ENCODE measurements around the gene PMS1. TPM values are rescaled to one million over a fixed set of nuclear protein-coding genes. Genes with fewer than 3 reads are reported as not detected.

PMS1 gene
- total and polyA plus RNA-seq, 2 donors (not counting 3 experiments of a cell fraction or from before 2014, with no cell fraction given), result 6.6 to 27.8 TPM

GRCh38 chr2:189824694-189825396, 40.6 kb downstream of the PMS1 start:
- TF ChIP-seq MAX (IDR thresholded peaks at IDR 0.05; ENCODE audit: insufficient read depth, insufficient read length) (no peak), GATA2 (IDR thresholded peaks at IDR 0.05; ENCODE audit: insufficient read depth, insufficient read length, low read depth, low read length) (no peak), EZH2 (IDR thresholded peaks at IDR 0.05; ENCODE audit: borderline replicate concordance, low read depth, low read length, severe bottlenecking) (no peak), POLR2AphosphoS5 (IDR thresholded peaks at IDR 0.05; ENCODE audit: insufficient read depth, low read depth, low read length) (no peak), FOS (IDR thresholded peaks at IDR 0.05; ENCODE audit: borderline replicate concordance, insufficient read depth, low read length) (no peak), POLR2A (IDR thresholded peaks at IDR 0.05; ENCODE audit: low read depth, low read length) (no peak), MYC (IDR thresholded peaks at IDR 0.05; ENCODE audit: low read depth, low read length) (no peak), JUN (IDR thresholded peaks at IDR 0.05; ENCODE audit: borderline replicate concordance, insufficient read depth, insufficient read length, low read depth) (no peak)
- TF ChIP-seq, protein P1, sequence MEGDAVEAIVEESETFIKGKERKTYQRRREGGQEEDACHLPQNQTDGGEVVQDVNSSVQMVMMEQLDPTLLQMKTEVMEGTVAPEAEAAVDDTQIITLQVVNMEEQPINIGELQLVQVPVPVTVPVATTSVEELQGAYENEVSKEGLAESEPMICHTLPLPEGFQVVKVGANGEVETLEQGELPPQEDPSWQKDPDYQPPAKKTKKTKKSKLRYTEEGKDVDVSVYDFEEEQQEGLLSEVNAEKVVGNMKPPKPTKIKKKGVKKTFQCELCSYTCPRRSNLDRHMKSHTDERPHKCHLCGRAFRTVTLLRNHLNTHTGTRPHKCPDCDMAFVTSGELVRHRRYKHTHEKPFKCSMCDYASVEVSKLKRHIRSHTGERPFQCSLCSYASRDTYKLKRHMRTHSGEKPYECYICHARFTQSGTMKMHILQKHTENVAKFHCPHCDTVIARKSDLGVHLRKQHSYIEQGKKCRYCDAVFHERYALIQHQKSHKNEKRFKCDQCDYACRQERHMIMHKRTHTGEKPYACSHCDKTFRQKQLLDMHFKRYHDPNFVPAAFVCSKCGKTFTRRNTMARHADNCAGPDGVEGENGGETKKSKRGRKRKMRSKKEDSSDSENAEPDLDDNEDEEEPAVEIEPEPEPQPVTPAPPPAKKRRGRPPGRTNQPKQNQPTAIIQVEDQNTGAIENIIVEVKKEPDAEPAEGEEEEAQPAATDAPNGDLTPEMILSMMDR (IDR thresholded peaks at IDR 0.05; ENCODE audit: extremely low read depth in 1 of 2, insufficient read depth in 1 of 2, low read depth in 1 of 2, low read length in 2 of 2), result no peak
- Histone ChIP-seq H2AFZ (ENCODE audit: low read depth, low read length) (no peak overlapping the region), H3K79me2 (ENCODE audit: control insufficient read depth, insufficient read depth, low read length) (no peaks in the 10 kb centered on the region), H3K36me3 (ENCODE audit: control insufficient read depth in 2 of 2, extremely low read depth in 1 of 2, insufficient read depth in 2 of 2, low read length in 2 of 2) (peaks cover 0 to 4% of the 10 kb centered on the region in 2 experiments), H3K4me3 (replicated peaks in 1 of 3; ENCODE audit: insufficient read depth in 1 of 3, low read depth in 1 of 3, low read length in 3 of 3) (no peak overlapping the region), H3K9me1 (replicated peaks; ENCODE audit: control insufficient read depth, extremely low read depth, insufficient read depth, low read length) (no peaks in the 10 kb centered on the region), H4K20me1 (replicated peaks; ENCODE audit: control insufficient read depth, extremely low read depth, insufficient read depth, low read length) (no peaks in the 10 kb centered on the region), H3K27ac (ENCODE audit: insufficient read depth, low read depth, low read length) (no peak overlapping the region), H3K9ac (replicated peaks; ENCODE audit: extremely low read depth, insufficient read depth, low read length) (no peak overlapping the region), H3K9me3 (replicated peaks; ENCODE audit: control insufficient read depth, insufficient read depth, low read length) (no peaks in the 10 kb centered on the region), H3K4me1 (ENCODE audit: control insufficient read depth, extremely low read depth, insufficient read depth, low read length) (no peaks in the 10 kb centered on the region), H3K4me2 (ENCODE audit: insufficient read depth, low read length) (no peak overlapping the region), H3K27me3 (ENCODE audit: control insufficient read depth in 2 of 2, insufficient read depth in 2 of 2, low read length in 2 of 2) (no peaks in the 10 kb centered on the region)
- dilution Hi-C loops (cut with MboI; ENCODE audit: extremely low pct_ligation_motif_present, low sequenced_read_pairs), result no loop called here
- POLR2A ChIA-PET, result no interaction called here
- CTCF ChIA-PET, result interaction anchor here (0.9 to 1.4 kb wide), 2 partner anchors 10 to 11 kb away, joined by 3 to 5 read pairs; no protein-coding TSS in a partner anchor
- no peak for DNase-seq (ENCODE audit: low read depth, low spot score)
- intact Hi-C loops (cut with micrococcal nuclease), result no loop called here
- BruUV-seq (replicated peaks), result no TSS peak
- FAIRE-seq, result no peak

Data from endothelial cell of umbilical vein (primary cell).